HG03064 (cell line): ENCODE results near the gene PDLIM3.
"Not testable (repeated sequence)": the region's sequence is repeated elsewhere in the genome, so short reads cannot be mapped to it uniquely, and the experiment has no call there.

ENCODE experiments used
- ATAC-seq: cut with Tn5 transposase; IDR thresholded peaks from one replicate; pipeline ENCODE4 v1.9.1; 2021; ENCODE audit warnings: low read depth; ENCODE audit not compliant: unreplicated experiment

Gene PDLIM3, protein sequence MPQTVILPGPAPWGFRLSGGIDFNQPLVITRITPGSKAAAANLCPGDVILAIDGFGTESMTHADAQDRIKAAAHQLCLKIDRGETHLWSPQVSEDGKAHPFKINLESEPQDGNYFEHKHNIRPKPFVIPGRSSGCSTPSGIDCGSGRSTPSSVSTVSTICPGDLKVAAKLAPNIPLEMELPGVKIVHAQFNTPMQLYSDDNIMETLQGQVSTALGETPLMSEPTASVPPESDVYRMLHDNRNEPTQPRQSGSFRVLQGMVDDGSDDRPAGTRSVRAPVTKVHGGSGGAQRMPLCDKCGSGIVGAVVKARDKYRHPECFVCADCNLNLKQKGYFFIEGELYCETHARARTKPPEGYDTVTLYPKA

DNA sequence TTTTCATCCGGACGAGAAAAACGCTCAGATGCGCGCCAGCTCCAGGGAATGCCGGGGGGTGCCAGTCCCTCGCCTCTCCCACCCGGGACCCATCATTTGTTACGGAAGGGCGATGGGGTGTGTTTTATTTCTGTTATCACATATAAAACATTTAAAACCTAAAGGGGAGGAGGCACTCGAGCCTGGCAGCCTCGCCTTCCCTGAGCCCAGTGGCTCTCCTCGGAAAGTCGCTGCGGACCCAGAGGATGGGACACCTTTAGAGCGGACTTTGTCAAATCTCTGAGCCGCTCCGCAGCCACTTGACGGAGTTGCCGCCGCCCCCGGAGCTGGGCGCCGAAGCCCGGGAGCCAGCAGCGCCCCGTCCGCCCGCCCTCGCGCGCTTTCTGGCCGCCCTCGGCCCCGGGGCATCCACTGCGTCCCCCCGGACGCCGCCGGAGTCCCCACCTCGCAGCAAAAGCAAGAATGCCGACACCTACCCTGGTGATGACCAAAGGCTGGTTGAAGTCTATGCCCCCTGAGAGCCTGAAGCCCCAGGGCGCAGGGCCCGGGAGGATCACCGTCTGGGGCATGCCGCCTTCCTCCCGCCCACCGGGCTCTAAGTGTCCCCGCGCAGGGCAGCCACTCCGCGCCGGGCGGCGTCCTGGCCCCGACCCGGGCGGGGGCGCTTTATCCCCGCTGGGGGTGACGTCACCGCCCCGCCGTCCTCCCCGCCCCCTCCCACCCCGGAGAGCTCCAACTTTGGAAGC, at the start of gene PDLIM3:
Gene PDLIM3 (minus strand): TSS at position 642 of the 746 bp plus-strand sequence. CDS start 73 bp downstream, at position 569.
- no peak for ATAC-seq

- no peak for ATAC-seq
Measured at GRCh38 chr4:185583813-185584212, 48.5 kb upstream of the PDLIM3 start.

DNA sequence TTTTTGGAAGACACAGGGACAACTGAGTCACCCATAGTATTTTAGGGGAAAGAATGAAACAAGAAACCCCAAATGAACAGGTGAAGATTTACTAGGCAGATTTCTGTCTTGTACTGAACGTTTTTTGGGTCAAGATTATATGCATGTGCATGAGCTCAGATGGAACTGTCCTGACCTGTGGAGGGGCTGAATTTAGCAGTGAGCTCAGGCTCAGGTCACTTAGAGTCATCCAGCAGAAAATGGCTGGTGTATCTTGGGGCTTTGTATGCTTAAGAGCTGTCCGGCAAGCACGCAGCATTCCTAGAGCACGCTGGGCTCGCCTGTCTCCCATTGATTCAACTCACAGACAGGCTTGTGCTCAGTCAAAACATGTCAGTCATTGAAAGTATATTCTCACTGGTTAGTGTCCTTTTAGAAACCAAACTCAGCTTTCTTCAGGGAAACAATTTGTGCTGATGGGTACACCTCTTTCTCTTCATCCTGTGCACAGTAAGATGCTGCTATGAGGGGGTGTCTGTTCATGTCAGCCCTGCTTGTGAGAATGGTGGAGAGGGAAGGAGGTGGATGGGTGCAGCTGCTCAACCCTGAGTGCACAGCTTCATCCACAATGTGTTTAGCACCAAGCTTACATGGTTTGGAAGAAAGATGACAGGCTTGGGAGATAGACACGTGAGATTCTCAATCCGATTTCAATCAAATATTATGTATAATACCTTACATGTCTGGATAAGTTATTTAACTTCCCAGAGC, 47.5 kb upstream of the PDLIM3 start:
- no peak for ATAC-seq

- ATAC-seq: no peak
Measured at GRCh38 chr4:185580699-185581098, 45.4 kb upstream of the PDLIM3 start.

DNA sequence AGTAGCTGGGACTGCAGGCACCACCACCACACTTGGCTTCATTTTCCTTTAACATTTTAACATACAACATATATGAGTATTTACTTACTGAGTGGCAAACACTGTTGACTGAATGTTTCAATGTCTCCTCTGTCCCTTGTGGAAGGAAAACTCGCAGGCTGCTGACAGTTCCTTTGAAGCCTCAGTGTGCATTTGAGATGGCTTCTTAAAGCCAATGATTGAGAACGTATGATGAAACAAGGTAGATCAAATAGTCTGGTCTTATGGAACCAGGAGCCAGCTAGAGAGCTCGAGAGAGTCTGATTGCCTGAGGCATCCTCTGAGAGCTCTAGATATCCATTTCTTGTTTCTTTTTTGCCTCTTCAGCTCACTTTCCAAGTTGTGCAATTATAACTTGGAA, 43.0 kb upstream of the PDLIM3 start:
- ATAC-seq: no peak

DNA sequence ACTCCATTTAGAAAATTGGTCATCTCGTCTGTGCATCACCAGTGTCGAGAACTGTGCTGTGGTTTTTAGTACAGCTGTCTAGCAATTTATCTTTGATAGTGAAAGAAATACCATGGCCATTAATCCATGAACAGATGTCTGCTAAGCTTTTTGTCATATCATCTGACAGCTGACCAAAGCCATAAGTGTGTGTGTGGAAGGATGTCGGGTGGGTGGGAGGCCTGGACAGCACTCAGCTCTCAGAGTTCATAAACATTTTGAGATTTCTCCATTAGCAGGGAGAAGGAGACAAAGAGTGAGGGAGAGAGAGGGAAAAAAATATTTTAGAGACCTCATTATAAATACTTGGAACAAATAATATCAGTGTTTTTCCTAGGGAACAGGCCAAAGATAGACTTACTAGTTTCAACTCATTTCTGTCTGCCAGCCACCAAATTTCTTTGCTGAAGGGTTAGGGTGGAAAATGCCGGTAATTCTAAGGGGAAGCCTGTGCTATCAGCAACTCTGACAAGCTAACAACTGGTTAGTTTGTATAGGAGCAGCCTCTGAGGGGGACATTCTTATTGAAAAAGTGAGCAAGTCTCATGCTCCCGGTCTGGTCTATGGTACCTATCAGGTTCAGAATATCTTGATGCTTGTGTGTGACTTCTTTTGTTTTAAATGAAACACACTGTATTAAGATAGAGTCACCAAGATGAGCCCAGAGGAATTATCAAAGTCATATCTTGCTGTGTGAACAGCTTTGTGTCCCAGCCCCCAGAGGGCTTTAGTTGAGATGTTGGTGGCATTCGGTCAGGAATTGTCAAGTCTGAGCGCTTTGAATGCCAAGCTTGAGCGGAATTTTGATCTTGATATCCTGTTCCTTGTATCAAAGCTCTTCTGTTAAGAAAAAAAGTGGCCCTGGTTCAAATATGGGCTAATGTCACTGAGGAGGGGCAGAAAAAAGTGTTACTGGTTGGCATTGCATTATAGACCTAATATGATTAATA, 41.9 kb upstream of the PDLIM3 start:
- no peak for ATAC-seq

GRCh38 chr4:185576314-185576961, 41.1 kb upstream of the PDLIM3 start:
- no peak for ATAC-seq

GRCh38 chr4:185573651-185574199, 38.4 kb upstream of the PDLIM3 start:
- ATAC-seq: no peak

DNA sequence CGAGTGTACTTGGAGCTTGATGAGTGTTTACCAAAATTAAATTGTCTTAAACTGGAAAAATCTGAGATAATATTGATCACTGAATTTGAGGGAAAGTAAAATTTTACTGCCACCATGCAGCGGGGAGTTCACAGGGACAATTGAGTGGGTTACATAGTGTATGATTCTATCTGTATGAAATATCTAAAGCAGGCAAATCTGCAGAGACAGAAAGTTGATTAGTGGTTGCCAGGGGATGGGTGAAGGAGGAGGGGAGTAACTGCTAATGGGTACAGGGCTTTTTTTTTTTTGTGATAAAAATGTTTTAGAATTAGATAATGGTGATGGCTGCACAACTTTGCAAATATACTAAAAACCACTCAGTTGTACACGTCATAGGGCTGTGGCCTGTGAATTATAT, 35.4 kb upstream of the PDLIM3 start:
- ATAC-seq: no peak

GRCh38 chr4:185567381-185568376, 32.4 kb upstream of the PDLIM3 start:
- no peak for ATAC-seq

DNA sequence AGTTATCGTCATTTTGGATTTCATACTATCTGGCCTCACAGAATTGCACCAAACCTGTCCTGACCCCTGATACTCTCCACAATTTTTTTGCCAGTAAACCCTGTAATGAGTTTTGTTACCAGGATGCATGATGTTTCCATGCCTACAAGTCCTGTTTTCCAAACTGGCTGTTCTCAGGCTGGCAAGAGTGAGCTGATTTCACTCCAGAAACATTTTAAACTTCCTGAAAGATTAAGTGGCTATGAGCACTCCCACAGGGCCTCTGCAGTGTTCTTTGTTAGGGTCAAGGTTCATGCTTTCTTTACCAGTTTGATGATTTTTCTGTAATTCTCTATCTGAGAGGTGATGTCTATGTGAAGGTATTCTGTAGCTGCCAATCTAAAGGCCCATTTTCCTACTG, 31.7 kb upstream of the PDLIM3 start:
- ATAC-seq: no peak

DNA sequence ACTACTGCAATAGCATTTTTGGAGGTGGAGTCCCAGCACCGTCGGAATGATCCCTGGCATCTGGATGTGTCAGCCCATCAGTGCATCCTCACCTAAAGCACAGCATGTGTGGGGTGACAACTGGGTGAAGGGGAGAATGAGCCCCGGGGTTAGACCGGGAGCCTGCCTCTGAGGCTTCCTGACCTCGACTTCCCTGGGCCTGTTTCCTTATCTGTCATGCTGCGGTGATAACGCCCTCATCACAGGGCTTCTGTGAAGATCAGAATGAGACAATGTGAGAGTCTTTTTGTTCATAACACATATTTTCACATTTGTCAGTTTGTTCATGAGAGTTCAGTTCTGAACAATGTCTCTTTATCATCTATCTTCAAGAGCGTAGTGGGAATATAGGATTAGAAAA, 31.1 kb upstream of the PDLIM3 start:
- no peak for ATAC-seq

GRCh38 chr4:185565696-185566095, 30.4 kb upstream of the PDLIM3 start:
- no peak for ATAC-seq

GRCh38 chr4:185564349-185564748, 29.0 kb upstream of the PDLIM3 start:
- no peak for ATAC-seq

DNA sequence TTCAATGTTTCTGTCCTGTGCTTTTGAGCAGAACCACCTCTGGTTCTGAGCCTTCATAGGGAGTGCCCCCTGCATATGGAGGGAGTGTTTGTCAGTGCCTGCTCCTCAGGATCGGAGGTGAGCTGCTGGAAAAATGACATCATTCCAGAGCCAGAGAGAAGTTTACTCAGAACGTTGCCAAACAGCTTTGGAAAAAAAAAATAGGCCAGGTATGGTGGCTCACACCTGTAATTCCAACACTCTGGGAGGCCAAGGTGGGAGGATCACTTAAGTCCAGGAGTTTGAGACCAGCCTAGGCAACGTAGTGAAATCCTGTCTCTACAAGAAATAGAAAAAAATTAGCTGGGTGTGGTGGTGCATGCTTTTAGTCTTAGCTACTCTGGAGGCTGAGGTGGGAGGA, 27.2 kb upstream of the PDLIM3 start:
- ATAC-seq: no peak

DNA sequence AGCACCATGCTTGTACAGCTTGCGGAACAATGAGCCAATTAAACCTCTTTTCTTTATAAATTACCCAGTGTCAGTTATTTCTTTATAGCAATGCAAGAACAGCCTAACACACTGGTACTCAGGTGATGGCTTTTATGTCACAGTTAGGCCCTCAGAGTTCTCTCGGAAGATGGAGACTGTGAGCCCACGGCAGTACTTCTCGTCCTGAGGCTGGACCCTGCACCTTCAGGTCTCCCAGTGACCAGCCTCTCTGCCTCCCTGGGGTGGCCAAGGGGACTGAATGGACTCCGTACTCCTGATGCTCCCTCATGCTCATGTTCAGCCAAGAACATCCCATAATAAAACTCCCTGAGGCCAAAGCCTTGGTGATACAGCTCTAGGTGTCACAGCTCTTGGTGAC, 25.0 kb upstream of the PDLIM3 start:
- ATAC-seq: no peak

- no peak for ATAC-seq
Measured at GRCh38 chr4:185559915-185560281, 24.6 kb upstream of the PDLIM3 start.

- ATAC-seq: not testable (repeated sequence)
Measured at GRCh38 chr4:185559251-185559914, 24.1 kb upstream of the PDLIM3 start.
